NCI-H446 treated with DMSO at 0.1 percent for 48 hours (cell line): Measurements from ENCODE around the gene UNKL.

Source experiments
- DNase-seq: peaks from one replicate; lab custom pipeline; 2025; lab: John Stamatoyannopoulos, UW

The UNKL gene

GRCh38 chr16:1375741-1376410 lies 38.6 kb downstream of the UNKL start:
- DNase-seq: no peak

- DNase-seq: no peak
Measured at GRCh38 chr16:1375298-1375640, 39.2 kb downstream of the UNKL start.

- DNase-seq: no peak
Measured at GRCh38 chr16:1374418-1375297, 39.8 kb downstream of the UNKL start.

- no peak for DNase-seq
Measured at GRCh38 chr16:1372292-1372950, 42.1 kb downstream of the UNKL start.

- DNase-seq: no peak
Measured at GRCh38 chr16:1371054-1371978, 43.2 kb downstream of the UNKL start.

GRCh38 chr16:1367486-1368174 lies 46.9 kb downstream of the UNKL start:
- no peak for DNase-seq

GRCh38 chr16:1366712-1367299 lies 47.7 kb downstream of the UNKL start:
- DNase-seq: no peak

GRCh38 chr16:1366060-1366711 lies 48.3 kb downstream of the UNKL start:
- DNase-seq: no peak

GRCh38 chr16:1364510-1364909 lies 50.0 kb downstream of the UNKL start:
- DNase-seq: no peak

- DNase-seq: no peak
Measured at GRCh38 chr16:1363501-1364041, 50.9 kb downstream of the UNKL start.

GRCh38 chr16:1362807-1363206 lies 51.7 kb downstream of the UNKL start:
- no peak for DNase-seq

GRCh38 chr16:1361685-1362360 lies 52.7 kb downstream of the UNKL start:
- DNase-seq: no peak

GRCh38 chr16:1357906-1358566 lies 56.5 kb downstream of the UNKL start:
- DNase-seq: no peak

- DNase-seq: no peak
Measured at GRCh38 chr16:1356061-1356900, 58.2 kb downstream of the UNKL start.

- no peak for DNase-seq
Measured at GRCh38 chr16:1355591-1355990, 58.9 kb downstream of the UNKL start.

GRCh38 chr16:1354815-1355540 lies 59.5 kb downstream of the UNKL start:
- no peak for DNase-seq
